WI38 (cell line): ENCODE data around the gene EVC.

ENCODE experiments used
- H3K4me3 ChIP-seq: 2 replicates; pipeline ENCODE4 v1.5.1; 2011; ENCODE audit warnings: low read depth, mild to moderate bottlenecking, control low read depth, low read length
- CTCF ChIP-seq: IDR thresholded peaks from 2 replicates; pipeline ENCODE4 v1.5.1; 2012; ENCODE audit warnings: low read depth, mild to moderate bottlenecking, control low read depth, low read length

EVC gene

GRCh38 chr4:5785806-5786680 is 75.0 kb downstream of the EVC start:
- H3K4me3 ChIP-seq: no peak overlapping the region
- no peak for TF ChIP-seq CTCF

GRCh38 chr4:5787311-5787710 is 76.3 kb downstream of the EVC start:
- H3K4me3 ChIP-seq: no peak overlapping the region
- TF ChIP-seq CTCF: no peak

GRCh38 chr4:5788144-5788543 is 77.1 kb downstream of the EVC start:
- no peak for TF ChIP-seq CTCF
- no peak overlapping the region for H3K4me3 ChIP-seq

- no peak for TF ChIP-seq CTCF
- no peak overlapping the region for H3K4me3 ChIP-seq
Measured at GRCh38 chr4:5789141-5789540, 78.1 kb downstream of the EVC start.

- H3K4me3 ChIP-seq: no peak overlapping the region
- no peak for TF ChIP-seq CTCF
Measured at GRCh38 chr4:5790546-5790857, 79.5 kb downstream of the EVC start.

GRCh38 chr4:5791654-5792053 is 80.7 kb downstream of the EVC start:
- no peak overlapping the region for H3K4me3 ChIP-seq
- no peak for TF ChIP-seq CTCF

- H3K4me3 ChIP-seq: no peak overlapping the region
- TF ChIP-seq CTCF: no peak
Measured at GRCh38 chr4:5793514-5793913, 82.5 kb downstream of the EVC start.
